Activated CD4-positive, alpha-beta T cell treated with anti-CD3 and anti-CD28 coated beads, Interleukin-2, amount 50 U/mL, for 24 hours (primary cell): ENCODE measurements around the gene GPR6.

ENCODE experiments used
- DNase-seq, 2 donors: peaks; one replicate each; pipeline ENCODE4 v3.0.0-alpha.2; 2020; ENCODE audit warnings: low read depth in 1 of 2, low spot score in 1 of 2

The GPR6 gene, protein sequence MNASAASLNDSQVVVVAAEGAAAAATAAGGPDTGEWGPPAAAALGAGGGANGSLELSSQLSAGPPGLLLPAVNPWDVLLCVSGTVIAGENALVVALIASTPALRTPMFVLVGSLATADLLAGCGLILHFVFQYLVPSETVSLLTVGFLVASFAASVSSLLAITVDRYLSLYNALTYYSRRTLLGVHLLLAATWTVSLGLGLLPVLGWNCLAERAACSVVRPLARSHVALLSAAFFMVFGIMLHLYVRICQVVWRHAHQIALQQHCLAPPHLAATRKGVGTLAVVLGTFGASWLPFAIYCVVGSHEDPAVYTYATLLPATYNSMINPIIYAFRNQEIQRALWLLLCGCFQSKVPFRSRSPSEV

DNA sequence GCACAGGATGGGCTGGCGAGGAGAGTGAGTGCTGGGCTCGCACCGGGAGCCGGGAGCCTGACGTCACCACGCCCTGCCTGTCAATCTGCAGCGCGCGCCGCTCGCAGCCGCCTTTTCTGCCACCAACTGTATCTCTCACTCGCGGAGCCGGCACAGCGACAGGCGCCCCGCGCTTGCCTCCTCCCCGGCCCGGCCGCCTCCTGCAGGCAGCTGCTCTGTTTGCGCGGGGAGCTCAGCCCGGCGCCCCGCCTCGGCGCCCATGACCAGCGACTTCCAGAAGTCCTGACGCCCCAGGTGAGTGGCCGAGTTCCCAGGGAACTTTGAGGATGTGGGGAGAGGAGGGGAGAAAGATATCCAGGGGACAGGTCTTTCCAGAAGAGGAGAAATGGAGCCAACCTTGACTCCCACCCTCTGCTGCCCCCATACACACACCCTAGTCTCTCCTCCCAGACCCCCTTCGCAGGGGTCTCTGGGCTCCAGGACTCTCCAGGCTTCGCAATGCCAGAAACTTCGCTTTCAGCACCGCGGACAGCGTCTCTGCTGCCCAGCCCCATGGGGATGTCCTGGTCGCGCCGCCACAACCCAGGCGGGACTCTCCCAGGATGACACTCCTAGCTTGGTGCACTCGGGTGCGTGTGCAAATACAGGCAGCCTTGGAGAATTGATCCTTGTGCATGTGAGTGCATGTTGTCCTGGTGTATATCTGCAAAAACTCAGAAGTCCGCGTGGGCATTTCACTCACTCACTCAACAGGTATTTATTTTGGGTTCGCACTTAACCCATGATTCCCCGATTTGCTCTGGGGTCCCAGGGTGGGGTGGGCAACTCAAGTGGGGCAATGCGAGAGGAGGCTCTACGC, at the start of gene GPR6:
TSS of gene GPR6 (plus strand) at position 138 of the 859 bp plus-strand sequence. CDS start 802 bp downstream, outside the sequence.
- DNase-seq, result no peak

DNA sequence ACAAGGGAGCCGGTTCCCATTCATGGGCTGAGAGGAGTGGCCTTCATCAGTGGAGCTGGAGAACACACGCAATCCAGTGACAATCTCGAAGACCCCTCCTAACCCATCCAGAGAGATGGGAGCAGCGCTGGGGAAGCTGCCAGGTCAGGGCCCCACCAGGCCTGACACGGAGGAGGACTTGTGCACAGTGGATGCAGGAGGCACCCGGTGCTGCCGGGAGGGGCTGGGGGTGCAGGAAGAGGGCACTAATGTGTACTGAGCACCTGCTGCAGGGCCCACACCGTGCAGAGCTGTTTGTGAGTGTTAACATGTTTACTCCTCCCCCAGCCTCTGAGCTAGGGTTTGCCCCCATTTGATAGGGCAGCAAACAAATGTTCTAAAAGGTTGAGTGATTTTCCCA, 43.8 kb upstream of the GPR6 start:
- DNase-seq, result no peak

DNA sequence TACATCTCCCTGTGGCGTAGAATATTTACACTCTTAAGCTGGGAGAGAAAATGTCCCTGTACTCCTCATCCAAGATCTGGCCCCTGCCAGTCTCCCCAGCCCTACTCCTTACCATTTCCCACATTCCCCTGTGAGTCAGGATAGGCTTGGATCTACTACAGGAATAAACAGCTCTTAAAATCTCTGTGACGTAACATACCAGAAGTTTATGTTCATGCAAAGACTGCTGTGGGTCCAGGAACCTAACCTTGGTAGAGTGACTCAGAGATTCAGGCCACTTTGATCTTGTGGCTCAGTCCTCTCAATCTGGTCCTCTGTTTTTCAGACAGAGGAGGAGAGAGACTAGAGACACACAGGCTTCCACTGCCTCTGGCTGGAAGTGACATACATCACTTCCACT, 38.5 kb upstream of the GPR6 start:
- no peak for DNase-seq

DNA sequence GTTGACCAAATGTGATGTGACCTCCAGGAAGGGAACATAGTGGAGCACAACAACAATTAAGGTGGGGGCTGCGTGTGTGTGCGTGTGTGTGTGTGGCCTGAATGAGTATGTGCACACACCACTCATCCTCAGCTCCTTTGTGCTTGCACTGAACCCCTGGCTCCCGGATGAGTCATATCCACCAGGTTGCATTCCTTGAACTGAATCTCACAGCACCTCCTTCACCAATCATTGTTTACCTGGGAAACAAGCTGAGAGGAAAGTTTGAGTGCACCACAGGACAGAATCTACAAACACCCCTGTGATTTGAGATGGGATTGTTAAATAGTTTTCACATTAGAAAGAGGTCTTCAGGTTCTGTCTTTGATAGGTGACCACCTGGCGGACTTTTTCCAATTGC, 33.7 kb upstream of the GPR6 start:
- no peak for DNase-seq

DNA sequence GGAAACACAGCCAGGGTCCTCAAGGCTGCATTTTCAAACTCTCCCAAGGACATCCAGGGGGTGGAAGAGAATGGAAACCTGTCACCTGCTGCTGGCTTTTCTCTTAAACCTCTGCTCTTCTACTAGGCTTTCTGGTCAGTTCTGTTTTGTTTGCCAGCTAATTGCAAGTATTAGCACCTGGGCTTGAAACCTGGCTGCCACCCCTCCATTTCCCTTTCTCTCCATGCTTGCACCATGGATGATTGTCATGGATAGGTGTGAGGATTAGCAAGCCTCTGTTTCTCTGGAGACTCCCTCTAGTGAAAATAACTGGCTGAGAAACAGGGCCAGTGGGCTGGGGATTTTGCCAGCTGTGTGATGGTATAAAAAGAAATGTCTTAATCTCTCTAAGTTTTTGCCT, 33.0 kb upstream of the GPR6 start:
- no peak for DNase-seq

DNA sequence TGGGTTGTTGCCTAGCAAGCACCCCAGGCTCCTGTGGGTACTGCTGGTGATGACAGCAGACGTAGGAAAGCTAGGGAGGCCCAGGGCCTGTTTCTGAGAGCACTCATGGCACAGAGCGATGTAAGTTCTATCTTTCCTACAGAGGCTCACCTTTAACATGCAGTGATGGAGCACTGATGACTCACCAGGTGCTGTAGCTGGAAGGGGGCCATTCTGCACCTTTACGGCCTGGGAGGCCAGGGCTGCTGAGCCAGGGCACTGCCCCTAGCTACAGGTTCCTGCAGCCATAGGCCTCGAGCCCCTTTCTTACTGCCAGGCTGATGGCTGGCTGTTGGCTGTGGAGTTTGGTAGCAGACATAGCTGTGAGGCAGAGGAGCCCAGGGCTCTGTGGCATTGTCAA, 31.1 kb upstream of the GPR6 start:
- DNase-seq, result no peak

DNA sequence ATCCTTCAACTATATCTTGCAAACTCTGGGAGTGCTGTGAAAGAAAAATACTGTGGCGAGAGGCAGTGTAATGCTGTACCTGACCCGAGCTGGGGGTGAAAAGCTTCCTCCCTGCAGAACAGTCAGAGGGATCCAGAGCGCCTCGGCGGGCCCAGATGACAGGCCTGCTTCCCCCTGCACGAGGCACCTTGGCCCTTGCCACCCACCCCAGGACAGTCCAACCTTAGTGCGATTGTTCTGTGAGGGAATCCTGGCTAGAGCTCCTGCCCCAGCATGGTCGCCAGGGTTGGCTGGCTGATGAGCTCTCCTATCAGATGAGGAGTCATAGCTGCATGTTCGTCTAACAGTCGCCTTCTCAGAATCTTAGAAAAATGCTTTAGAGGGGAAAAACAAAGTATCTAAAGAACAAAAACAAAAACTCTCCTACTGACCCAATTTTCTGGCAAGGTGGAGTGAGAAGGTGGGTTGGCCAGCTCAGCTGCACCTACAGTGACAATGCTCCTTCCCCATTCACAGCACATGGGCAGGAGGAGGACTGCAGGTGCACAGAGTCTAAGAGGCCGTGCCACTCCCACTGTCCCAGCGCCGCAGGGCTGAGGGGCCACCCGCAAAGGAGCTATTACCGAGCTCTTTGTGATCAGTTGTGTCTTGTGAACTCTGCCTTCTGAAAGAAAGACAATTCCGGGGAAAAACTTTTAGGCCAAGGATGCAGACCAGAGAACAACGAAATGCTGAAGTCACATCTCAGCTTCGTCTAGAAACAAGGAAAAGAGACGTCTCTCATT, 28.6 kb upstream of the GPR6 start:
- DNase-seq, result no peak

DNA sequence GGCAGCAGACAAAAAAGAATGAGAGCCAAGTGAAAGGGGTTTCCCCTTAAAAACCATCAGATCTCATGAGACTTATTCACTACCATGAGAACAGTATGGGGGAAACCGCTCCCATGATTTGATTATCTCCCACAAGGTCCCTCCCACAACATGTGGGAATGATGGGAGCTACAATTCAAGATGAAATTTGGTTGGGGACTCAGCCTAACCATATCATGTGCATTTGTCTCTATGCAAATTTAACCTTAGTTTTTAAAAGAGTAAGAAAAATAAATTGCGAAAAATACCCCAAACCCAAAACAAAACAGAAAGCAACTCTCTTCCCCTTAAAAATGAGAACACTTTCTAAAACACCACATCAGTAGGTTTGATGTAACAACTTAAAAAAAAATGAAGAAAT, 22.6 kb upstream of the GPR6 start:
- no peak for DNase-seq

DNA sequence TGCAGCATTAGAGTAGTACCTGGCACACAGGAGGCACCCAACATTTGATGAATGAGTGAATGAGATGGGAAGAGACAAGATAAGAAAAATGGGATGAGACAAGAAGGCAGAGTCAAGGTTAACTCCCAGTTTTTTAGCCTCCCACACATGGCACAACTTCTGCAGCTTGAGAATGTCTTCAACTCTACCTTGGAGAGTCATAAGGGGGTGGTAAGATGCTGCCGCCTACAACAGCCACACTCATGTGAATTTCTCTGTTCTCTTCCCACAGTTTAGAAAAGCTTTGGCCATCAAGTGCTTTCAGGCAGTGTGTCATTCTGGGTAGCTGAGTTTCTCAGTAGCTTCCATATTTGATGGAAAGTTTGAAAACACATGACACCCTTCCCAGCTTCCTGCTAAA, 19.5 kb upstream of the GPR6 start:
- no peak for DNase-seq

DNA sequence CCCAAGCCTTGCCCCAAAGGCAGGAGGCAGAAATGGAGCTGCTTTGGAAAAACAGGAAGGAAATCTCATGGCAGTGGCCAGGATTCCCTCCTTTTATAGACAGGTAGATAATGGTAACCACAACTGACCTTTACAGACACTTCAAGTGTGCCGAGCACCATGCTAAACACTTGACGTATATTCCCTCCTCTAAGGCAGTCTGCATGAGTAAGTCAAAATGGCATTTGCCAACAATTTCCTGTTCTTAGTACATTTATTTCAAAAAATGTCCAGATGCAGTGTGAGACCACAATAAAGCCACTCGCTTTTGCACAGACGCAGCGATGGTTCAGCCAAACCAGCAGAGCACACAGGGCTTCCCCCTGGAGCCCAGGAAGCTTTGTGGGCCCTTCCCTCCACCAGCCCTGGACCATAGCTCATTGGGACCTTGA, 16.5 kb upstream of the GPR6 start:
- no peak for DNase-seq

DNA sequence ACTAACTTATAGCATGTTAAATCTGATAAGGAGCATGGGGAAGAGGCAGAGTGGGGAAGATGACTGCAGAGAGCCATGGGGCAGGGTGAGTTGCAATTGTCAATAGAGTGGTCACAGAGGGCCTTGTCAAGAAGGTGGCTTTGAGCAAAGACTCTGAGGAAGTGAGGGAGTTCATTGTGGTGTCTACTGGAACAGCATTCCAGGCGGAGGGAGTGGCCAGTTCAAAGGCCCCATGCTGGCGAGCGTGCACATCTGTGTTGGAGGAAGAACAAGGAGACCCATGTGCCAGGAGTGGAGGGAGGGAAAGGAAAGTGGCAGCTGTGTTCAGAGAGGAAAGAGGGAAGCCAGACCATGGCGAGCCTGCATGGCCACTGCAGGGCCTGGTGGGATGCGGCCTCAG, 15.8 kb upstream of the GPR6 start:
- DNase-seq, result no peak

DNA sequence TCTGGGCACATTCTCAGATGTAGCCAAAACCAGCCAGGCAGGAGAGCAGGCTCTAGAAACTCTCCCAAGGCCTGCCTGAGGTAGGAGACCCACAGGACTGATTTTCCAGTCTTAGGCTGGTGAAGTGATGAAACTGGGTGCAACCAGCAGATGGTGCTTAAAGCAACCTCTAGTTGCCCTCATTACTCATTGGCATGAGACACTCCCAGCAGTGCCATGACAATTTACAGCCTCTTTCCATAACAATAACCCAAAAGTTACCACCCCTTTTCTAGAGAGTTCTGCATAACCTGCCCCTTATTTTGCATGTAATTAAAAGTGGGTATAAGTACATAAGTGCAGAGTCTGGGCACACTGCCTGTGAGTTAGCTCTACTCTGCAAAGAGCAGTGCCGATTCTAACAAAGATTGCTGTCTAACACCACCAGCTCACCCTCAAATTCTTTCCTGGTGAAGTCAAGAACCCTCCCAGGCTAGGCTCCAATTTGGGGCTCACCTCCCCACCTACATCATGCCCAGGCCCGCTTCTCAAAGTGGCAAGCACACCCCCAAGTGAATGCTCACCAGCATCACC, 14.4 kb upstream of the GPR6 start:
- DNase-seq, result no peak

DNA sequence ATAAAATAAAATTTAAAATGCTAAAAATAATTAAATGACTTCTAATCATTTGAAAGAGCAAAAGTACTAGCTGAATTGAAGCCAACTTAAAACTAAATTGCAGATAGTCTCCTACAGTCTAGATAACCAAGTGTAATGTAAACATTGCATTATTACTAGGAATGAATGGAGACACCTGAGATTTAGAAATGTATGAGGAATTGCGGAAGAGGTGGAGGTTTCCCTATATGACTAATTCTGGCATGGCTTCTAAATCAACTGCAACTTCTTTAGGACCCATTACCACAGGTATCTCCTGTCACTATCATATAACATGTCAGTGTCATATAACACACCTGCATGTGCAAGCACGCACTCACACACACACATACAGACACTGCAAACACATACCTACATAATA, 13.2 kb upstream of the GPR6 start:
- DNase-seq, result no peak

DNA sequence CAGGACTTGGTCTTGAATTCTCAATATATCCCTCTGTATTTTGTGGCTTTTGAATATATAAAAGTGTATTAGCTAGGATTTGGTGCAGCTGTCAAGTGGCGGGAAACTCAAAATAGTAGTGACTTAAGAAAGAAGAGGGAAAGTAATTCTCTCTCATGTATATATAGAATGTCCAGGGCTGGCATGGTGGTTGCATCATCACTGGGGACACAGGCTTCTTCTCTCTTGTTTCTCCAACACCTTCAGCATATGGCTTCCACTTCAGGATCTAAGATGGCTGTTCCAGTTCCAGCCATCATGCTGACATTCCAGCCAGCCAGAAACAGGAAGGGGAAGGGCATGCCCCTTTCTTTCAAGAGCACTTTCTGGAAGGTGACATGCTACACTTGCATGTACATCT, 11.8 kb upstream of the GPR6 start:
- DNase-seq, result no peak

DNA sequence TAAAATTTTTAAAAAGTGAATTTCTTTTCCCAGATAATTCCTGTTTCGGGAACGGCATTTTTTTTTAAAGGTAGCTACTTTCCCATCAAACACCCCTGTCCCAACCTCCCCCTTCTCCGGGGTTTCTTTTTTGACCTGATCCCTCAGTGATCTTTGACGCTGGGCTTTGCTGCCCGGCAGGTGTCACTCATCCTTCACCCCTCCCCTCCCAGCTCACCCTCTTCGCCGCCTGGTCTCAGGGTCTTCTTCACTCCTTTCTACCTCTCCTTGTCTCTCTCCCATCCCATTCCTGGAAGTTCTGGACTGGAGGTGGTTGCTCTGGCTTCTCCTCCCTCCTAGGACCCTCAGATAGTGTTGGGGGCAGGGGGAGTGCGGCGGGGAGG, 329 bp upstream of the GPR6 start:
- DNase-seq, result no peak

DNA sequence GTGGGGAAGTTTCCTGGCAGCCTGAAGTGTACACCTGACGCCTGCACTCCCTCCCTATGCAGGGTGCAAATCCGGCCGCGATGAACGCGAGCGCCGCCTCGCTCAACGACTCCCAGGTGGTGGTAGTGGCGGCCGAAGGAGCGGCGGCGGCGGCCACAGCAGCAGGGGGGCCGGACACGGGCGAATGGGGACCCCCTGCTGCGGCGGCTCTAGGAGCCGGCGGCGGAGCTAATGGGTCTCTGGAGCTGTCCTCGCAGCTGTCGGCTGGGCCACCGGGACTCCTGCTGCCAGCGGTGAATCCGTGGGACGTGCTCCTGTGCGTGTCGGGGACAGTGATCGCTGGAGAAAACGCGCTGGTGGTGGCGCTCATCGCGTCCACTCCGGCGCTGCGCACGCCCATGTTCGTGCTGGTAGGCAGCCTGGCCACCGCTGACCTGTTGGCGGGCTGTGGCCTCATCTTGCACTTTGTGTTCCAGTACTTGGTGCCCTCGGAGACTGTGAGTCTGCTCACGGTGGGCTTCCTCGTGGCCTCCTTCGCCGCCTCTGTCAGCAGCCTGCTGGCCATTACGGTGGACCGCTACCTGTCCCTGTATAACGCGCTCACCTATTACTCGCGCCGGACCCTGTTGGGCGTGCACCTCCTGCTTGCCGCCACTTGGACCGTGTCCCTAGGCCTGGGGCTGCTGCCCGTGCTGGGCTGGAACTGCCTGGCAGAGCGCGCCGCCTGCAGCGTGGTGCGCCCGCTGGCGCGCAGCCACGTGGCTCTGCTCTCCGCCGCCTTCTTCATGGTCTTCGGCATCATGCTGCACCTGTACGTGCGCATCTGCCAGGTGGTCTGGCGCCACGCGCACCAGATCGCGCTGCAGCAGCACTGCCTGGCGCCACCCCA, 1.2 kb downstream of the GPR6 start:
- DNase-seq, result no peak

DNA sequence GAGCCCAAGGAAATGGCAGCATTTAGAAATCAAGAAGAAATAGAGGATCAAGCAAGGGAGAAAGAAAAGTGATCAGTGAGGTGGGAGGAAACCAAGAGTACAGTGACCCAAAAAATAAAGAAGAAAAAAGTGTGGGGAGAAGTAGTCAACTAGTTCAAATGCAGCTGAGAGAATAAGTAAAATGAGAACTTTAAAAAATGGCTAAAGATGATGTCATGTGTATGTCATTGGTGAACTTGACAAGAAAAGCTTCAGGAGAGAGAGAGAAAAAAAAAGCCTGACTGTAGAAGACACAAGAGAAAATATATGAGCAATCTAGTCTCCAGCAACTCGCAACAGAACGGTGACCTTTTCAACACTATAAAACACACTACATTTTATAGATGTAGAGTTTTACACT, 6.3 kb downstream of the GPR6 start:
- no peak for DNase-seq

DNA sequence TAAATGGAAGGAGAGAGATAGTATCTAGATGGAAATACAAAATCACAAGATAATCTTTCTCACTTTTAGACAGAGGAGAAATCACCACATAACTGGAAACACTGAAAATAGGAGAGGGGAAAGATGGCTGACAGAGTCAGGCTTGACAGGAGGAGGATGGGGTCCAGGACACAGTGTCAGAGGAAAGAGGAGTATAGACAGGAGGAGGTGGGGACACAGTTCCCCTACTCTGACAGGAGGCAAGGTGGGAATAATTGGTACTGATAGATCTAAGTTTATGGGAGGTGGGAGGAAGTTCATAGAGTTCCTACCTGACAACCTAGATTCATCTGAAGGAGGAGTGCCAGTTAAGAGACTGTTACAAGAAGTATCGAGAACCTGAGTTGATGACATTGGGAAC, 9.1 kb downstream of the GPR6 start:
- no peak for DNase-seq

DNA sequence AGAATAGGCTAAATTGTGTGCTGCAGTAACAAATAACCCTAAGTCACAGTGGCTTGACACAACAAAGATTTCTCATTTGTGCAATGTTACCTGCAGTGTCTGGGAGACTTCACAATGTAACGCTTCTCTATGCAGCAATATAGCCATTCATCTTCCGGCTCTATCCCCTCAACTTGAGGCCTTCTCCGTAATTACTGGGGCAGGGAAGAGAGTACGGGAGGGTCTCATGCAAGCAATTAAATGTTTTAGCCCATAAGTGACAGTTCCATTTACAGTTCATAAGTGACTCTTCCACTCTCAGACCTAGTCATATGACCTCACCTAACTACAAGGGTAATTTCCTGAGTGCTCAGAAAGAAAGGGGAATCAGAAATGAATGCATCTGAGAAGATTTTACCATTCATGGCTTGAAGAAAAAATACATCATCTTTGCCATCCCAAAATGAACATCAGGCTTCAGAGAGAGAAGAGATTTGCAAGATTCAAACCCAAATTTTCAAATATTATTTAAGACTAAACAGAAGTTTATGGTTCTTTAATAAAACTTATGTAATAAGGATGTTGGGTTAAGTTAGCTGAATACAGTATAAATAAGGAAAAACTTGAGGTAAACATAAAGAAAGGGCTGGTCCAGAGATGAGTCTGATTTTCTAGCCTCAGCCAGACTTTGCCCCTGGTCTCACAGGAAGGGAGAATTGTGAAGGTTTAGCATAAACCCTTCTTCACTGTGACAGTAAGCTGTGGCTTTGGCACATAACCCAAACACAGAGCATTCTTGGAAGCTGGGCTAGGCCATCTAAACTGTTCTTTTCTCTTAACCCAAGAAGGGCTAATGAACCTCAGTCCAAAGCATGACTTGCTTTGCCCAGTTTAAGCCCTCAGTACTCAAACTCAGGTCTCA, 13.3 kb downstream of the GPR6 start:
- no peak for DNase-seq
